MM.1S (cell line): Measurements from ENCODE around the gene ASB6.

Experiments
- DNase-seq: peaks from one replicate; pipeline ENCODE4 v3.0.0-alpha.2; 2015
- H2AFZ ChIP-seq: fragments of 300-600 bp; sonication (generic); 2 replicates; pipeline ENCODE4 v1.6.0; 2016; ENCODE audit warnings: antibody characterized with exemption, low read length
- H3F3A ChIP-seq: fragments of 300-600 bp; sonication (generic); 2 replicates; pipeline ENCODE4 v1.6.1; 2016; ENCODE audit warnings: mild to moderate bottlenecking, antibody characterized with exemption, low read length, moderate library complexity, mixed read lengths; ENCODE audit not compliant: insufficient read depth
- H3K27ac ChIP-seq: fragments of 300-600 bp; sonication (generic); 2 replicates; pipeline ENCODE4 v1.5.1; 2016; ENCODE audit warnings: mild to moderate bottlenecking, low read length
- H3K27me3 ChIP-seq: fragments of 300-600 bp; sonication (generic); replicated peaks from 2 replicates; pipeline ENCODE4 v1.6.0; 2016; ENCODE audit warnings: low read length; ENCODE audit not compliant: insufficient read depth
- H3K36me3 ChIP-seq: fragments of 300-600 bp; sonication (generic); replicated peaks from 2 replicates; pipeline ENCODE4 v1.6.1; 2016; ENCODE audit warnings: mild to moderate bottlenecking, low read length, mixed read lengths; ENCODE audit not compliant: insufficient read depth
- H3K4me1 ChIP-seq: fragments of 300-600 bp; sonication (generic); 2 replicates; pipeline ENCODE4 v1.6.1; 2016; ENCODE audit warnings: low read length, mixed read lengths
- H3K4me2 ChIP-seq: fragments of 300-600 bp; sonication (generic); 2 replicates; pipeline ENCODE4 v1.6.0; 2016; ENCODE audit warnings: low read depth, low read length
- H3K4me3 ChIP-seq: fragments of 300-600 bp; sonication (generic); 2 replicates; pipeline ENCODE4 v1.5.1; 2016; ENCODE audit warnings: low read length, mixed read lengths
- H3K79me2 ChIP-seq: fragments of 300-600 bp; sonication (generic); 2 replicates; pipeline ENCODE4 v1.6.1; 2016; ENCODE audit warnings: mixed run types, low read length, mixed read lengths
- H3K9ac ChIP-seq: fragments of 300-600 bp; sonication (generic); 2 replicates; pipeline ENCODE4 v1.6.1; 2016; ENCODE audit warnings: low read length, mixed read lengths
- H3K9me2 ChIP-seq: fragments of 300-600 bp; sonication (generic); replicated peaks from 2 replicates; pipeline ENCODE4 v1.6.1; 2016; ENCODE audit warnings: mild to moderate bottlenecking, low read length, mixed read lengths; ENCODE audit not compliant: insufficient read depth
- H3K9me3 ChIP-seq: fragments of 300-600 bp; sonication (generic); replicated peaks from 2 replicates; pipeline ENCODE4 v1.6.1; 2016; ENCODE audit warnings: mild to moderate bottlenecking, low read length, mixed read lengths; ENCODE audit not compliant: insufficient read depth
- H4K20me1 ChIP-seq: fragments of 300-600 bp; sonication (generic); 2 replicates; pipeline ENCODE4 v1.6.1; 2016; ENCODE audit warnings: mild to moderate bottlenecking, low read length, moderate library complexity, mixed read lengths; ENCODE audit not compliant: insufficient read depth
- EZH2 ChIP-seq: fragments of 300-600 bp; sonication (generic); optimal IDR thresholded peaks from 2 replicates; pipeline ENCODE3; 2017; ENCODE audit warnings: low read depth, mild to moderate bottlenecking, antibody characterized with exemption, low read length, mixed read lengths
- EZH2phosphoT487 ChIP-seq: fragments of 300-600 bp; sonication (generic); IDR thresholded peaks from 2 replicates; pipeline ENCODE4 v1.6.1; 2018; ENCODE audit warnings: antibody characterized with exemption, low read length
- TF ChIP-seq, protein P1 (sequence below): fragments of 300-600 bp; sonication (generic); IDR thresholded peaks from 2 replicates; pipeline ENCODE4 v1.5.1; 2016; ENCODE audit warnings: antibody characterized with exemption, low read length, mixed read lengths

ASB6 gene

DNA sequence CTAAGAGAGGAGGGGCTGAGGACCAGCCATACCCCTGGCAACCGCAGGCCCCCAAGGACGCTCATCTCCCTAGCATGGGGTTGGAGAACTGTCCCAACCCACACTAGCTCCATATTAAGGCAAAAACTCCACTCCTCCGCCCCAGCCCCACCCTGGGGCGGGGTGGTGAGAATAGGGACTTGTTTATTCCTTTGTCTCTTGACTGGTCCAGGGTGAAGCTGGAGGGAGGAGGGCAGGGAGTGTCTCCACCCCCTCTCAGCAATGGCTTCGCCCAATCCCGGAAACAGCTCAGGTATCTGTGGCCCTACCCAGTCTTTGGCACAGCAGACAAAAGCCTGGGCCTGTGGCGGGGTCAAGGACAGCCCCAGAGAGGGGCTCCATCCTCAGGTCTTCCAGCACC lies 40.4 kb upstream of the ASB6 start:
- TF ChIP-seq EZH2phosphoT487 (no peak), EZH2 (no peak)
- TF ChIP-seq, protein P1, sequence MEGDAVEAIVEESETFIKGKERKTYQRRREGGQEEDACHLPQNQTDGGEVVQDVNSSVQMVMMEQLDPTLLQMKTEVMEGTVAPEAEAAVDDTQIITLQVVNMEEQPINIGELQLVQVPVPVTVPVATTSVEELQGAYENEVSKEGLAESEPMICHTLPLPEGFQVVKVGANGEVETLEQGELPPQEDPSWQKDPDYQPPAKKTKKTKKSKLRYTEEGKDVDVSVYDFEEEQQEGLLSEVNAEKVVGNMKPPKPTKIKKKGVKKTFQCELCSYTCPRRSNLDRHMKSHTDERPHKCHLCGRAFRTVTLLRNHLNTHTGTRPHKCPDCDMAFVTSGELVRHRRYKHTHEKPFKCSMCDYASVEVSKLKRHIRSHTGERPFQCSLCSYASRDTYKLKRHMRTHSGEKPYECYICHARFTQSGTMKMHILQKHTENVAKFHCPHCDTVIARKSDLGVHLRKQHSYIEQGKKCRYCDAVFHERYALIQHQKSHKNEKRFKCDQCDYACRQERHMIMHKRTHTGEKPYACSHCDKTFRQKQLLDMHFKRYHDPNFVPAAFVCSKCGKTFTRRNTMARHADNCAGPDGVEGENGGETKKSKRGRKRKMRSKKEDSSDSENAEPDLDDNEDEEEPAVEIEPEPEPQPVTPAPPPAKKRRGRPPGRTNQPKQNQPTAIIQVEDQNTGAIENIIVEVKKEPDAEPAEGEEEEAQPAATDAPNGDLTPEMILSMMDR = no peak
- Histone ChIP-seq H3K27me3 (peaks cover 85% of the 10 kb centered on the region), H3F3A (no peaks in the 10 kb centered on the region)

GRCh38 chr9:129681924-129682323 lies 40.0 kb upstream of the ASB6 start:
- Histone ChIP-seq H3K27ac (no peak overlapping the region), H2AFZ (no peak overlapping the region), H3K27me3 (peaks cover 85% of the 10 kb centered on the region), H3K79me2 (no peaks in the 10 kb centered on the region), H3K4me1 (no peaks in the 10 kb centered on the region), H3K9me3 (no peaks in the 10 kb centered on the region), H3K36me3 (no peaks in the 10 kb centered on the region), H3K4me2 (no peak overlapping the region), H4K20me1 (no peaks in the 10 kb centered on the region), H3K9me2 (no peaks in the 10 kb centered on the region), H3K9ac (no peak overlapping the region), H3F3A (no peaks in the 10 kb centered on the region), H3K4me3 (no peak overlapping the region)
- no peak for DNase-seq
- TF ChIP-seq EZH2phosphoT487 (no peak), EZH2 (no peak)
- TF ChIP-seq, protein P1 = no peak

More for the DNA sequence above, 40.4 kb upstream of the ASB6 start:
- no peak overlapping the region for H3K27ac ChIP-seq
- no peaks in the 10 kb centered on the region for H3K79me2 ChIP-seq
- no peaks in the 10 kb centered on the region for H4K20me1 ChIP-seq
- H3K9ac ChIP-seq = no peak overlapping the region
- H3K36me3 ChIP-seq = no peaks in the 10 kb centered on the region
- H3K4me3 ChIP-seq = no peak overlapping the region
- DNase-seq = no peak
- H2AFZ ChIP-seq = no peak overlapping the region
- no peaks in the 10 kb centered on the region for H3K9me3 ChIP-seq
- no peaks in the 10 kb centered on the region for H3K9me2 ChIP-seq
- H3K4me1 ChIP-seq = no peaks in the 10 kb centered on the region
- no peak overlapping the region for H3K4me2 ChIP-seq

DNA sequence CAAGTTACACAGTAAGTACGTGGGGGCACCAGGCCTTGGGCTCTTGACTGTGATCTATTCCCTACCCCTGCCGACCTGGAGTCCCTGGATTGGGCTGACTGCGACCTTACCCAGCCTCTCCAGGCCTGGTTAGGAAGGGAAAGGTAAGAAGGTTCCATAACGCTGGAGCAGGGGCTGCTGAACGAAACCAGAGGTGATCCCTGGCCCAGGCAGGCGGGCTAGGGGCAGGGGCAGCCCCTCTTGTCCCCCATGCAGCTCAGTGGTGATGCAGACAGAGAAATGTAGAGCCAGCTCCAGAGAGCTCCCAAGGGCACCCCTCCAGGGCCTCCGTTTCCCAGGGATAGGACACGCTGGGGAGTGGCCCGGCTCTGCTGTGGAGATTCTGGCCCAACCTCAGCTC lies 37.6 kb upstream of the ASB6 start:
- H4K20me1 ChIP-seq = no peaks in the 10 kb centered on the region
- H3K27ac ChIP-seq = no peak overlapping the region
- TF ChIP-seq EZH2phosphoT487 (no peak), EZH2 (no peak)
- TF ChIP-seq, protein P1 = no peak
- no peaks in the 10 kb centered on the region for H3K4me1 ChIP-seq
- DNase-seq = no peak
- no peak overlapping the region for H2AFZ ChIP-seq
- H3K79me2 ChIP-seq = no peaks in the 10 kb centered on the region
- no peaks in the 10 kb centered on the region for H3K36me3 ChIP-seq
- H3K9ac ChIP-seq = no peak overlapping the region
- no peaks in the 10 kb centered on the region for H3K9me2 ChIP-seq
- peaks cover 86% of the 10 kb centered on the region for H3K27me3 ChIP-seq
- no peaks in the 10 kb centered on the region for H3K9me3 ChIP-seq
- H3K4me3 ChIP-seq = no peak overlapping the region
- no peak overlapping the region for H3K4me2 ChIP-seq
- H3F3A ChIP-seq = no peaks in the 10 kb centered on the region
